NCI-H2196 treated with DMSO at 0.1 percent for 48 hours (cell line): ENCODE results near the gene DBX1.

Experiments
- DNase-seq: peaks from one replicate; lab custom pipeline; 2025; ENCODE audit not compliant: unreplicated experiment; lab: John Stamatoyannopoulos, UW

The DBX1 gene

GRCh38 chr11:20126724-20127123 is 33.6 kb downstream of the DBX1 start:
- DNase-seq = no peak

- no peak for DNase-seq
Measured at GRCh38 chr11:20125927-20126326, 34.3 kb downstream of the DBX1 start.

GRCh38 chr11:20122131-20122530 is 38.1 kb downstream of the DBX1 start:
- DNase-seq = no peak

- DNase-seq = no peak
Measured at GRCh38 chr11:20120134-20120925, 39.9 kb downstream of the DBX1 start.

- no peak for DNase-seq
Measured at GRCh38 chr11:20119315-20119714, 41.0 kb downstream of the DBX1 start.

GRCh38 chr11:20118209-20118608 is 42.1 kb downstream of the DBX1 start:
- DNase-seq = no peak

GRCh38 chr11:20117291-20117690 is 43.0 kb downstream of the DBX1 start:
- no peak for DNase-seq

- no peak for DNase-seq
Measured at GRCh38 chr11:20116825-20117224, 43.5 kb downstream of the DBX1 start.

- no peak for DNase-seq
Measured at GRCh38 chr11:20114588-20114987, 45.7 kb downstream of the DBX1 start.

GRCh38 chr11:20113149-20113438 is 47.2 kb downstream of the DBX1 start:
- no peak for DNase-seq

- DNase-seq = no peak
Measured at GRCh38 chr11:20112291-20113148, 47.8 kb downstream of the DBX1 start.

GRCh38 chr11:20111871-20112270 is 48.4 kb downstream of the DBX1 start:
- no peak for DNase-seq

GRCh38 chr11:20110908-20111669 is 49.2 kb downstream of the DBX1 start:
- DNase-seq = peak; percentile 68

GRCh38 chr11:20109731-20110445 is 50.4 kb downstream of the DBX1 start:
- DNase-seq = no peak
